ENCODE measurements around the gene TRIM5. TPM values are rescaled to one million over a fixed set of nuclear protein-coding genes. Genes with fewer than 3 reads are reported as not detected.

The TRIM5 gene
- polyA plus RNA-seq (2013, experiment 1 of 2) = 21.1 TPM
- polyA plus RNA-seq (2013, experiment 2 of 2) = 21.2 TPM

DNA sequence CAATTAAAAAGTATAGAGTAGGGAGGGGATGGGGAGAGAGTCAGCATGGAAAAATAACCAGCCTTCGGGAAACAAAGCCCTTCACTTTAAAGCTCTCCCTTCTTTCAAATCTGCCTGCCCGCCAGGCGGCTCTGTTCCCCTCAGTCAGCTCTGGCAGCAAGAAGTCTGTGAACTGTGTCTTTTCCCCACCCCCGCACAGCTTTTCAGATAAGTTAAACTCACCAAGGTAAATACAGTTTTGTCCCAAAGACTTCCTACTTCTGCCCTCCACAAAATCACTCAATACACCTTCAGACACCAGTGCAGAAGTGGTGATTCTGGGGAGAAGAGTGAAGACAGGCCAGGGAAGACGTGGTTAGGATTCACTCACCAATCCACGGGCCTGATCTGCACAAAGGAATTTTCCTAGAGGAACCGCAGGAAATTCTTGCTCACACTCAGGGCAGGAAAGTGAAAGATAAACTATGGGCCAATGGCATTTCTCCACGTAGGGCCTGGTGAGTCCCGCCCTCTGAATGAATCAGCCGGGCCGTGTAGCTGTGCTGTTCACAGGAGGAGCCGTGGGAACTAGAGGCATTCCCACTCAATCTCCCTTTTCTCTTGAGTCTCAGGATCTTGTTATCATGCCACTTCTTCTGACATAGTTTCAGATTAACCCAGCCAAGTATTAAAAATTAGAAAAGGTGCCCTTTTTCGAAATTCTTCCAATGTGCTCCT is at the start of gene TRIM5:
TSS of gene TRIM5 (minus strand) at position 429 of the 717 bp plus-strand sequence. CDS start 4,897 bp downstream, outside the sequence.
- Histone ChIP-seq H3K36me3 (ENCODE audit: control insufficient read depth, insufficient read depth, low read length) (no peaks in the 10 kb centered on the region), H3K27me3 (ENCODE audit: insufficient read depth, low read length, poor library complexity) (no peaks in the 10 kb centered on the region), H3K4ac (ENCODE audit: low read depth, low read length) (peak within 1 kb of the TSS; percentile 70), H3K4me3 (ENCODE audit: low read length) (peak within 1 kb of the TSS; percentile 4), H2BK5ac (ENCODE audit: low read length) (no peak within 1 kb of the TSS), H3K27ac (ENCODE audit: low read depth, low read length) (peak within 1 kb of the TSS; percentile 69), H3K79me1 (ENCODE audit: low read length) (peaks cover 1% of the 10 kb centered on the region), H4K8ac (ENCODE audit: low read depth, low read length) (no peak within 1 kb of the TSS), H3K18ac (ENCODE audit: low read length) (peak within 1 kb of the TSS; percentile 90), H3K4me1 (ENCODE audit: control insufficient read depth, low read depth, low read length) (no peaks in the 10 kb centered on the region), H3K23ac (ENCODE audit: low read length) (no peak within 1 kb of the TSS), H2BK15ac (replicated peaks; ENCODE audit: low read depth) (peak within 1 kb of the TSS; percentile 25), H4K5ac (ENCODE audit: low read length) (no peak within 1 kb of the TSS), H3K4me2 (ENCODE audit: low read length) (peak within 1 kb of the TSS; percentile 39), H3K79me2 (ENCODE audit: control insufficient read depth, insufficient read depth, low read length) (no peaks in the 10 kb centered on the region), H3K56ac (ENCODE audit: low read length) (peak within 1 kb of the TSS; percentile 72), H2AK5ac (ENCODE audit: low read length) (no peak within 1 kb of the TSS), H2BK120ac (ENCODE audit: low read depth, low read length) (peak within 1 kb of the TSS; percentile 74), H3K9ac (ENCODE audit: low read length) (peak within 1 kb of the TSS; percentile 53)
- peak; percentile 98 for DNase-seq
- no CpG with 5 or more reads among the region's 13 CpGs for WGBS (ENCODE audit: extremely low coverage, insufficient coverage, low lambda C conversion rate)

- Histone ChIP-seq H4K5ac (ENCODE audit: low read length) (no peak overlapping the region), H3K4me3 (ENCODE audit: low read length) (no peak overlapping the region), H4K8ac (ENCODE audit: low read depth, low read length) (no peak overlapping the region), H3K4me2 (ENCODE audit: low read length) (no peak overlapping the region), H3K27ac (ENCODE audit: low read depth, low read length) (no peak overlapping the region), H2BK5ac (ENCODE audit: low read length) (no peak overlapping the region), H3K79me1 (ENCODE audit: low read length) (no peaks in the 10 kb centered on the region), H3K79me2 (ENCODE audit: control insufficient read depth, insufficient read depth, low read length) (no peaks in the 10 kb centered on the region), H3K27me3 (ENCODE audit: insufficient read depth, low read length, poor library complexity) (no peaks in the 10 kb centered on the region), H2BK15ac (replicated peaks; ENCODE audit: low read depth) (no peak overlapping the region), H3K23ac (ENCODE audit: low read length) (no peak overlapping the region), H3K36me3 (ENCODE audit: control insufficient read depth, insufficient read depth, low read length) (no peaks in the 10 kb centered on the region), H3K9ac (ENCODE audit: low read length) (no peak overlapping the region), H3K56ac (ENCODE audit: low read length) (no peak overlapping the region), H3K4ac (ENCODE audit: low read depth, low read length) (no peak overlapping the region), H2BK120ac (ENCODE audit: low read depth, low read length) (no peak overlapping the region), H3K18ac (ENCODE audit: low read length) (no peak overlapping the region), H2AK5ac (ENCODE audit: low read length) (no peak overlapping the region), H3K4me1 (ENCODE audit: control insufficient read depth, low read depth, low read length) (no peaks in the 10 kb centered on the region)
- no CpG with 5 or more reads among the region's 1 CpG for WGBS (ENCODE audit: extremely low coverage, insufficient coverage, low lambda C conversion rate)
- no peak for DNase-seq
These were observed 42.8 kb upstream of the TRIM5 start for GRCh38 chr11:5727691-5728090.

DNA sequence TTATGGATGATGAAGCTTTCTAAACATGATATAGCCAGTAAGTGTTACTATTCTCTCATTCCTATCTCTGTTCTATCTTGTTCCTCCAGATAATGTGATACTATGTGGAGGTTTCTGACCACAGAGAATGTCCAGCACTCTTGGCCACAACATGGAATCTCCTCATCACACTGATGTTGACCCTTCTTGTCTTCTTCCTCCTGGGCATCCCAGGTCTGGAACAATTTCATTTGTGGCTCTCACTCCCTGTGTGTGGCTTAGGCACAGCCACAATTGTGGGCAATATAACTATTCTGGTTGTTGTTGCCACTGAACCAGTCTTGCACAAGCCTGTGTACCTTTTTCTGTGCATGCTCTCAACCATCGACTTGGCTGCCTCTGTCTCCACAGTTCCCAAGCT is 41.5 kb upstream of the TRIM5 start:
- no peaks in the 10 kb centered on the region for H3K27me3 ChIP-seq (ENCODE audit: insufficient read depth, low read length, poor library complexity)
- no peaks in the 10 kb centered on the region for H3K79me1 ChIP-seq (ENCODE audit: low read length)
- H3K56ac ChIP-seq (ENCODE audit: low read length) = no peak overlapping the region
- H2BK120ac ChIP-seq (ENCODE audit: low read depth, low read length) = no peak overlapping the region
- H3K4ac ChIP-seq (ENCODE audit: low read depth, low read length) = no peak overlapping the region
- no peak overlapping the region for H2BK5ac ChIP-seq (ENCODE audit: low read length)
- no peak overlapping the region for H3K23ac ChIP-seq (ENCODE audit: low read length)
- no peak overlapping the region for H3K9ac ChIP-seq (ENCODE audit: low read length)
- no peak overlapping the region for H3K18ac ChIP-seq (ENCODE audit: low read length)
- no peaks in the 10 kb centered on the region for H3K79me2 ChIP-seq (ENCODE audit: control insufficient read depth, insufficient read depth, low read length)
- H2BK15ac ChIP-seq (replicated peaks; ENCODE audit: low read depth) = no peak overlapping the region
- no peaks in the 10 kb centered on the region for H3K4me1 ChIP-seq (ENCODE audit: control insufficient read depth, low read depth, low read length)
- H3K36me3 ChIP-seq (ENCODE audit: control insufficient read depth, insufficient read depth, low read length) = no peaks in the 10 kb centered on the region
- no peak overlapping the region for H4K5ac ChIP-seq (ENCODE audit: low read length)
- H3K4me2 ChIP-seq (ENCODE audit: low read length) = no peak overlapping the region
- H3K4me3 ChIP-seq (ENCODE audit: low read length) = no peak overlapping the region
- WGBS (ENCODE audit: extremely low coverage, insufficient coverage, low lambda C conversion rate) = no CpG with 5 or more reads among the region's 1 CpG
- no peak overlapping the region for H4K8ac ChIP-seq (ENCODE audit: low read depth, low read length)
- no peak for DNase-seq
- no peak overlapping the region for H2AK5ac ChIP-seq (ENCODE audit: low read length)
- H3K27ac ChIP-seq (ENCODE audit: low read depth, low read length) = no peak overlapping the region

DNA sequence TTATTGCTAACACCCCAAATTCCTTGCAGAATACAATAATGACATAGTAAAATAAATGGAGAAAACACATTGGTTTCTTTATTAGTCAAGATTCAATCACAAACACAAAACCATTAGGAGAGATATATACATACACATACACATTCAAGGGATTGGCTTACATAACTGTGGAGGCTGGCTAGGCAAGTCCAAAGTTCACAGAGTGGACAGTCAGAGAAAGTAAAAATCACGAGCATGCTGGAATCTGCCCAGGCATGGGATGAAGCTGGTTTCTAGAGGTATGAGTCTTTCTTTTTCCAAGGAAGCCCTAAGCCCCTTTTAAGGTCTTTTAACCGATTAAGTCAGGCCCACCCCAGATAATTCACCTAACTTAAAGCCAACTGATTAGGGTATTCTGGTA is 37.7 kb upstream of the TRIM5 start:
- no peaks in the 10 kb centered on the region for H3K79me1 ChIP-seq (ENCODE audit: low read length)
- no peak for DNase-seq
- H4K8ac ChIP-seq (ENCODE audit: low read depth, low read length) = no peak overlapping the region
- no peak overlapping the region for H2BK5ac ChIP-seq (ENCODE audit: low read length)
- H3K56ac ChIP-seq (ENCODE audit: low read length) = no peak overlapping the region
- H4K5ac ChIP-seq (ENCODE audit: low read length) = no peak overlapping the region
- no peaks in the 10 kb centered on the region for H3K36me3 ChIP-seq (ENCODE audit: control insufficient read depth, insufficient read depth, low read length)
- WGBS (ENCODE audit: extremely low coverage, insufficient coverage, low lambda C conversion rate) = no CpG with 5 or more reads among the region's 2 CpGs
- H3K79me2 ChIP-seq (ENCODE audit: control insufficient read depth, insufficient read depth, low read length) = no peaks in the 10 kb centered on the region
- H3K4me3 ChIP-seq (ENCODE audit: low read length) = no peak overlapping the region
- H2BK15ac ChIP-seq (replicated peaks; ENCODE audit: low read depth) = no peak overlapping the region
- H3K27ac ChIP-seq (ENCODE audit: low read depth, low read length) = no peak overlapping the region
- H3K9ac ChIP-seq (ENCODE audit: low read length) = no peak overlapping the region
- H3K4ac ChIP-seq (ENCODE audit: low read depth, low read length) = no peak overlapping the region
- H3K18ac ChIP-seq (ENCODE audit: low read length) = no peak overlapping the region
- no peaks in the 10 kb centered on the region for H3K4me1 ChIP-seq (ENCODE audit: control insufficient read depth, low read depth, low read length)
- H3K4me2 ChIP-seq (ENCODE audit: low read length) = no peak overlapping the region
- no peak overlapping the region for H2AK5ac ChIP-seq (ENCODE audit: low read length)
- H3K23ac ChIP-seq (ENCODE audit: low read length) = no peak overlapping the region
- no peak overlapping the region for H2BK120ac ChIP-seq (ENCODE audit: low read depth, low read length)
- no peaks in the 10 kb centered on the region for H3K27me3 ChIP-seq (ENCODE audit: insufficient read depth, low read length, poor library complexity)

- H3K4ac ChIP-seq (ENCODE audit: low read depth, low read length) = no peak overlapping the region
- H3K4me3 ChIP-seq (ENCODE audit: low read length) = no peak overlapping the region
- no peak overlapping the region for H2BK120ac ChIP-seq (ENCODE audit: low read depth, low read length)
- H3K9ac ChIP-seq (ENCODE audit: low read length) = no peak overlapping the region
- no peak overlapping the region for H3K27ac ChIP-seq (ENCODE audit: low read depth, low read length)
- WGBS (ENCODE audit: extremely low coverage, insufficient coverage, low lambda C conversion rate) = no CpG with 5 or more reads among the region's 3 CpGs
- H3K4me1 ChIP-seq (ENCODE audit: control insufficient read depth, low read depth, low read length) = no peaks in the 10 kb centered on the region
- no peak overlapping the region for H3K23ac ChIP-seq (ENCODE audit: low read length)
- H2AK5ac ChIP-seq (ENCODE audit: low read length) = no peak overlapping the region
- H4K5ac ChIP-seq (ENCODE audit: low read length) = no peak overlapping the region
- DNase-seq = no peak
- no peaks in the 10 kb centered on the region for H3K79me2 ChIP-seq (ENCODE audit: control insufficient read depth, insufficient read depth, low read length)
- no peak overlapping the region for H3K56ac ChIP-seq (ENCODE audit: low read length)
- no peak overlapping the region for H2BK15ac ChIP-seq (replicated peaks; ENCODE audit: low read depth)
- no peaks in the 10 kb centered on the region for H3K36me3 ChIP-seq (ENCODE audit: control insufficient read depth, insufficient read depth, low read length)
- no peaks in the 10 kb centered on the region for H3K27me3 ChIP-seq (ENCODE audit: insufficient read depth, low read length, poor library complexity)
- no peaks in the 10 kb centered on the region for H3K79me1 ChIP-seq (ENCODE audit: low read length)
- no peak overlapping the region for H3K18ac ChIP-seq (ENCODE audit: low read length)
- no peak overlapping the region for H4K8ac ChIP-seq (ENCODE audit: low read depth, low read length)
- H3K4me2 ChIP-seq (ENCODE audit: low read length) = no peak overlapping the region
- H2BK5ac ChIP-seq (ENCODE audit: low read length) = no peak overlapping the region
These were observed 35.0 kb upstream of the TRIM5 start for GRCh38 chr11:5719703-5720495.

Data from mesendoderm (in vitro differentiated cells).